GM12865 (cell line): ENCODE results near the gene FGF8.

ENCODE experiments used
- DNase-seq: peaks from one replicate; pipeline ENCODE4 v3.0.0; 2010; ENCODE audit warnings: low read depth
- H3K4me3 ChIP-seq: 2 replicates; pipeline ENCODE4 v1.5.1; 2011; ENCODE audit warnings: mild to moderate bottlenecking, low read depth, low read length, control low read depth
- TF ChIP-seq, protein P1 (sequence below): IDR thresholded peaks from 2 replicates; pipeline ENCODE4 v1.5.1; 2011; ENCODE audit warnings: low read length, control low read depth, low read depth, inconsistent platforms; ENCODE audit not compliant: insufficient read depth; ENCODE audit errors: missing control alignments

The FGF8 gene

DNA sequence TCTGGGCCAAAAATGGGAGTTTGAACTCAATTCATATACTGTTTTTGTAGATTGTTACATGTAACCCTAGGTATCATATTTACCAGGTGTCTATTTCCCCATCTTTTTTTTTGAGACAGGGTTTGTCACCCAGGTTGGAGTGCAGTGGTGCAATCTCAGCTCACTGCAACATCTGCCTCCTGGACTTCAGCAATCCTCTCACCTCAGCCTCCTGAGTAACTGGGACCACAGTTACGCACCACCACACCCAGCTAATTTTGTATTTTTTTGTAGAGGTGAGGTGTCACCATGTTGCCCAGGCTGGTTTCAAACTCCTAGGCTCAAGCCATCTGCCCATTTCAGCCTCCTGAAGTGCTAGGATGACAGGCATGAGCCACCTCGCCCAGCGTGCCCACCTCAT, 52.7 kb downstream of the FGF8 start:
- H3K4me3 ChIP-seq: no peak overlapping the region
- DNase-seq: no peak

DNA sequence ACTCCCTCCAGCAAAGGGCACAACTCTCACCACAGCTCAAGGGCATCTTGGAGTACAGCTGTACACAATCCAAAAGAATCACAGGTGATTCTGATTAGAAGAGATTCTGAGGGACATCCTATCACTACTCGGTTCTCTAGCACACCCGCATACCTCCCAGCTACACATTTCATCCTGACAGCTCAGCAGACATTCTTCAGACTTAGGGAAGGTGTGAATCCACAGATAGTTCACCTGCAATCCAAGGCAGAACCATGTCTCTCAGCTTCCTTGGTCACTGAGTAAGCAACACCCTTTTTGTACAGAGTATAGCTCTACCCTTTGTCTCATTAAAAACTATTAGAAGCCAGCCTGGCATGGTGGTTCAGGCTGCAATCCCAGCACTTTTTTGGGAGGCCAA, 54.1 kb downstream of the FGF8 start:
- TF ChIP-seq, protein P1, sequence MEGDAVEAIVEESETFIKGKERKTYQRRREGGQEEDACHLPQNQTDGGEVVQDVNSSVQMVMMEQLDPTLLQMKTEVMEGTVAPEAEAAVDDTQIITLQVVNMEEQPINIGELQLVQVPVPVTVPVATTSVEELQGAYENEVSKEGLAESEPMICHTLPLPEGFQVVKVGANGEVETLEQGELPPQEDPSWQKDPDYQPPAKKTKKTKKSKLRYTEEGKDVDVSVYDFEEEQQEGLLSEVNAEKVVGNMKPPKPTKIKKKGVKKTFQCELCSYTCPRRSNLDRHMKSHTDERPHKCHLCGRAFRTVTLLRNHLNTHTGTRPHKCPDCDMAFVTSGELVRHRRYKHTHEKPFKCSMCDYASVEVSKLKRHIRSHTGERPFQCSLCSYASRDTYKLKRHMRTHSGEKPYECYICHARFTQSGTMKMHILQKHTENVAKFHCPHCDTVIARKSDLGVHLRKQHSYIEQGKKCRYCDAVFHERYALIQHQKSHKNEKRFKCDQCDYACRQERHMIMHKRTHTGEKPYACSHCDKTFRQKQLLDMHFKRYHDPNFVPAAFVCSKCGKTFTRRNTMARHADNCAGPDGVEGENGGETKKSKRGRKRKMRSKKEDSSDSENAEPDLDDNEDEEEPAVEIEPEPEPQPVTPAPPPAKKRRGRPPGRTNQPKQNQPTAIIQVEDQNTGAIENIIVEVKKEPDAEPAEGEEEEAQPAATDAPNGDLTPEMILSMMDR: no peak

More for the DNA sequence above, 52.7 kb downstream of the FGF8 start:
- TF ChIP-seq, protein P1: no peak

DNA sequence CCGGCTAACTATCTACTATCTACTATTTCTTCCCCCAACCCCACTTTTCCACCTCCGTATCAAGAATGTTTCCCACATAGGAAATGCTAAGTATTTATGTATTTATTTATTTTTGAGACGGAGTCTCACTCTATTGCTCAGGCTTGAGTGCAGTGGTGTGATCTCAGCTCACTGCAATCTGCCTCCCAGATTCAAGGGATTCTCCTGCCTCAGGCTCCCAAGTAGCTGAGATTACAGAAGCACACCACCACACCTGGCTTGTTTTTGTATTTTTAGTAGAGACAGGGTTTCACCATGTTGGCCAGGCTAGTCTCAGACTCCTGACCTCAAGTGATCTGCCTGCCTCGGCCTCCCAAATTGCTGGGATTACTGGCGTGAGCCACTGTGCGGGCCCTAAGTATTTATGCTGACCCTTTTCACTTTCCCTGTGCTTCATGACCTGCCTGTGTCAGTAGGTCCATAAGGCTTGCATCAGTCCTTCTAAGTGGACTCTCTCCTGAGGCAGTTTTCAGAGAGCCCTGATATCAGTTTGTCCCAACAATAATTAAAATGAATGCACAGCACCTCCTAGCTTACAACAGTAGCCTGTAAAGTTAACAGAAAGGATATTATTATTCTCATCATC, 55.2 kb downstream of the FGF8 start:
- DNase-seq: no peak
- TF ChIP-seq, protein P1: no peak
- H3K4me3 ChIP-seq: no peak overlapping the region

More for the DNA sequence above, 54.1 kb downstream of the FGF8 start:
- DNase-seq: no peak
- H3K4me3 ChIP-seq: no peak overlapping the region
